A549 (cell line): ENCODE data around the gene TTLL11. TPM values are rescaled to one million over a fixed set of nuclear protein-coding genes. Genes with fewer than 3 reads are reported as not detected.

Source experiments
- ATAC-seq, 2 experiments: fragments of 200-7000 bp in 1 of 2; fragments of >200 bp in 1 of 2; cut with Nextera tagmentation in 1 of 2; cut with Tn5 transposase in 1 of 2; 3 replicates each; pipeline versions ENCODE4 v1.8.0 to v1.9.1; 2018 to 2020; ENCODE audit warnings: mild to moderate bottlenecking in 1 of 2, moderate library complexity in 1 of 2
- CTCF ChIA-PET: fragments of 300-600 bp; sonication (Branson Sonifier 250); formaldehyde crosslinking; extraction: SDS; loops from one replicate; lab custom pipeline; 2021; ENCODE audit warnings: antibody characterized with exemption, inconsistent platforms; lab: Yijun Ruan, JAX
- POLR2A ChIA-PET: fragments of 350-600 bp; formaldehyde crosslinking; extraction: SDS; loops from one replicate; lab custom pipeline; 2021; ENCODE audit warnings: antibody characterized with exemption, inconsistent platforms; lab: Yijun Ruan, JAX
- DNase-seq, 2 experiments: peaks; one replicate each; pipeline versions ENCODE4 v3.0.0 to v3.0.0-alpha.2; 2011 to 2016; ENCODE audit warnings: low read depth in 1 of 2, low spot score in 1 of 2
- FAIRE-seq: peaks from 2 replicates; lab custom pipeline; 2011; peaks lifted over from hg19 to GRCh38; lab: Jason Lieb, UNC
- H3K27ac ChIP-seq, 2 experiments: fragments of >200 bp; sonication (Bioruptor Twin); formaldehyde crosslinking; 3 replicates each; pipeline ENCODE4 v1.5.1; 2016 to 2017
- H3K4me1 ChIP-seq: fragments of >200 bp; sonication (Bioruptor Twin); formaldehyde crosslinking; 3 replicates; pipeline ENCODE4 v1.6.1; 2016
- H3K4me2 ChIP-seq: fragments of >200 bp; sonication (Bioruptor Twin); formaldehyde crosslinking; 3 replicates; pipeline ENCODE4 v1.6.1; 2016
- H3K4me3 ChIP-seq: fragments of >200 bp; sonication (Bioruptor Twin); formaldehyde crosslinking; 3 replicates; pipeline ENCODE4 v1.5.1; 2016
- H3K9me3 ChIP-seq: fragments of >200 bp; sonication (Bioruptor Twin); formaldehyde crosslinking; 3 replicates; pipeline ENCODE4 v1.6.1; 2016
- CEBPB ChIP-seq, 2 experiments: fragments of >200 bp in 1 of 2; sonication (Bioruptor Twin) in 1 of 2; formaldehyde crosslinking in 1 of 2; IDR thresholded peaks; 2 replicates each; pipeline ENCODE4 v1.6.1; 2012 to 2016
- EHF ChIP-seq: fragments of 250-450 bp; sonication (Bioruptor Pico); IDR thresholded peaks from 2 replicates; pipeline ENCODE4 v1.5.0; 2020; ENCODE audit warnings: mild to moderate bottlenecking
- EHMT2 ChIP-seq: fragments of 200-600 bp; sonication (generic); IDR thresholded peaks from 2 replicates; pipeline ENCODE4 v1.6.1; 2016; ENCODE audit warnings: antibody characterized with exemption, low read depth, mild to moderate bottlenecking, moderate library complexity
- EP300 ChIP-seq, 2 experiments: fragments of >200 bp; sonication (Bioruptor Twin); formaldehyde crosslinking; IDR thresholded peaks; 2 replicates in 1 of 2; 3 replicates in 1 of 2; pipeline ENCODE4 v1.6.1; 2016 to 2017
- ESRRA ChIP-seq: fragments of 150-350 bp; IDR thresholded peaks from 2 replicates; pipeline ENCODE4 v1.6.1; 2014; ENCODE audit warnings: mild to moderate bottlenecking, low read length, borderline replicate concordance
- GATA3 ChIP-seq: IDR thresholded peaks from 2 replicates; pipeline ENCODE4 v1.6.1; 2012; ENCODE audit warnings: borderline replicate concordance
- HEYL ChIP-seq: fragments of 250-450 bp; sonication (Bioruptor Pico); IDR thresholded peaks from 2 replicates; pipeline ENCODE4 v1.8.0; 2021; ENCODE audit warnings: mild to moderate bottlenecking, moderate library complexity
- HOXB13 ChIP-seq: fragments of 250-450 bp; sonication (Bioruptor Pico); IDR thresholded peaks from 2 replicates; pipeline ENCODE4 v1.5.0; 2020; ENCODE audit warnings: low read depth, mild to moderate bottlenecking, moderate library complexity
- JUN ChIP-seq, 2 experiments: fragments of >200 bp; sonication (Bioruptor Twin); formaldehyde crosslinking; IDR thresholded peaks; 2 replicates in 1 of 2; 3 replicates in 1 of 2; pipeline ENCODE4 v1.6.1; 2016 to 2017
- MAZ ChIP-seq: fragments of 150-350 bp; IDR thresholded peaks from 2 replicates; pipeline ENCODE4 v1.6.1; 2014; ENCODE audit warnings: antibody characterized with exemption, low read depth, low read length, borderline replicate concordance
- MYC ChIP-seq: IDR thresholded peaks from 2 replicates; pipeline ENCODE4 v1.6.1; 2012; ENCODE audit warnings: mild to moderate bottlenecking, inconsistent platforms, low read length, improper control_type of control experiment, borderline replicate concordance
- PHF8 ChIP-seq: fragments of 200-600 bp; sonication (generic); IDR thresholded peaks from 2 replicates; pipeline ENCODE4 v1.6.1; 2016; ENCODE audit warnings: low read depth, mild to moderate bottlenecking, antibody characterized with exemption, moderate library complexity, borderline replicate concordance
- POLR2A ChIP-seq: IDR thresholded peaks from 2 replicates; pipeline ENCODE4 v1.6.1; 2012; ENCODE audit warnings: mild to moderate bottlenecking, low read length
- RAD21 ChIP-seq, 2 experiments: fragments of >200 bp in 1 of 2; sonication (Bioruptor Twin) in 1 of 2; formaldehyde crosslinking in 1 of 2; IDR thresholded peaks in 1 of 2; conservative IDR thresholded peaks in 1 of 2; 2 replicates in 1 of 2; 3 replicates in 1 of 2; pipeline ENCODE4 v1.6.1; 2012 to 2018; ENCODE audit warnings: inconsistent platforms in 1 of 2
- RARB ChIP-seq: fragments of 250-450 bp; sonication (Bioruptor Pico); IDR thresholded peaks from 2 replicates; pipeline ENCODE4 v1.8.0; 2021; ENCODE audit warnings: mild to moderate bottlenecking, moderate library complexity
- RFX5 ChIP-seq: fragments of 450-650 bp; IDR thresholded peaks from 2 replicates; pipeline ENCODE4 v1.7.1; 2014; ENCODE audit warnings: antibody characterized with exemption, mild to moderate bottlenecking, moderate library complexity
- RNF2 ChIP-seq: fragments of 200-600 bp; sonication (generic); IDR thresholded peaks from 2 replicates; pipeline ENCODE4 v1.6.1; 2016; ENCODE audit warnings: low read depth, mild to moderate bottlenecking, antibody characterized with exemption, moderate library complexity, borderline replicate concordance
- SMC3 ChIP-seq: fragments of >200 bp; sonication (Bioruptor Twin); formaldehyde crosslinking; IDR thresholded peaks from 3 replicates; pipeline ENCODE4 v1.6.1; 2018; ENCODE audit warnings: inconsistent platforms
- TP53 ChIP-seq: fragments of 250-450 bp; sonication (Bioruptor Pico); IDR thresholded peaks from 2 replicates; pipeline ENCODE4 v1.5.0; 2021; ENCODE audit warnings: mild to moderate bottlenecking, moderate library complexity
- ZC3H11A ChIP-seq: fragments of 450-650 bp; IDR thresholded peaks from 2 replicates; pipeline ENCODE4 v1.6.1; 2014; ENCODE audit warnings: antibody characterized with exemption, mild to moderate bottlenecking
- ZFP36 ChIP-seq: fragments of 450-650 bp; IDR thresholded peaks from 2 replicates; pipeline ENCODE4 v1.6.1; 2014; ENCODE audit warnings: borderline replicate concordance; ENCODE audit not compliant: partially characterized antibody
- ZNF302 ChIP-seq: fragments of 250-450 bp; sonication (Bioruptor Pico); IDR thresholded peaks from 2 replicates; pipeline ENCODE4 v1.9.0; 2021; ENCODE audit warnings: inconsistent platforms, mild to moderate bottlenecking, moderate library complexity
- ZSCAN20 ChIP-seq: fragments of 250-450 bp; sonication (Bioruptor Pico); IDR thresholded peaks from 2 replicates; pipeline ENCODE4 v1.8.0; 2022; ENCODE audit warnings: mild to moderate bottlenecking, moderate library complexity
- WGBS: methylation state at CpG from one replicate; pipeline ENCODE4 v1.1.6; 2017; ENCODE audit errors: missing lambda C conversion rate; 5-methylcytosine and 5-hydroxymethylcytosine counted together
- polyA plus RNA-seq, 4 experiments: library from polyadenylated mRNA; depleted of rRNA in 3 of 4; stranded (reverse); fragments of >200 nt; fragmentation: RNase III in 1 of 4; extraction: RNeasy Plus Mini Kit Qiagen cat#74134 plus additional on column Dnase treatment in 1 of 4; gene quantifications; 2 replicates in 3 of 4; 3 replicates in 1 of 4; pipeline ENCODE4 v1.2.3, GENCODE V29; 2011 to 2017
- TF ChIP-seq, protein P1 (sequence below): fragments of 250-450 bp; sonication (Bioruptor Pico); IDR thresholded peaks from 2 replicates; pipeline ENCODE4 v1.5.0; 2021; ENCODE audit warnings: mild to moderate bottlenecking, moderate library complexity, borderline replicate concordance
- TF ChIP-seq, protein P2 (sequence below): fragments of >200 bp; sonication (Bioruptor Twin); formaldehyde crosslinking; IDR thresholded peaks from 3 replicates; pipeline ENCODE4 v1.5.1; 2016
- TF ChIP-seq, protein P3 (sequence below): fragments of 450-650 bp; IDR thresholded peaks from 2 replicates; pipeline ENCODE4 v1.6.1; 2014; ENCODE audit warnings: antibody characterized with exemption
- TF ChIP-seq, protein P4 (sequence below): fragments of 150-350 bp; IDR thresholded peaks from 2 replicates; pipeline ENCODE4 v1.6.1; 2014; ENCODE audit warnings: low read depth, mild to moderate bottlenecking, low read length
- TF ChIP-seq, protein P5 (sequence below): fragments of >200 bp; sonication (Bioruptor Twin); formaldehyde crosslinking; IDR thresholded peaks from 3 replicates; pipeline ENCODE4 v1.6.1; 2016

TTLL11 gene
- polyA plus RNA-seq, 2 of the 4 experiments (the other 2 are of a cell fraction): 1.8 to 2.6 TPM

DNA sequence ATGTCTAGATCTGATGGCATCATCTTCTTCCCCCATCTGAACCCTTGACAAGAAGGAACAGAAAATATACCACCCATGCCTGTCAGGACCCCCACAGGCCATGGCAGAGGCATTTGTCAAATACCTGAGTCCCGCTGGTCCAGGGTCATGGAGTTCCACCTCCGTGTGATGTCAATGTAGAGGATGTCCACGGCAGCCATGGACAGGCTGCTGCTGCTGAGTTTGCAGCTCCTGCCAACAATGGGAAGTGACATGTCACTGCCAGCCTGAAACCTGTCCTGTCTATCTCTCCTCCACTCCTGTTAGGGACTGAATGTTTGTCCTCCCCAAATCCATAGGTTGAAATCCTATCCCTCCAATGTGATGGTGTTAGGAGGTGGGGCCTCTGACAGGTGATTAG is 232.9 kb downstream of the TTLL11 start:
- Histone ChIP-seq H3K27ac (no peak overlapping the region), H3K4me2 (no peak overlapping the region), H3K4me3 (no peak overlapping the region), H3K4me1 (no peaks in the 10 kb centered on the region), H3K9me3 (no peaks in the 10 kb centered on the region)
- 80% methylated on average over 3 of the region's 3 CpGs for WGBS
- FAIRE-seq (no peak), ATAC-seq (no peak), DNase-seq (no peak)
- TF ChIP-seq ZNF302 (CRISPR knock-in tag) (no peak), PHF8 (no peak), MYC (no peak), HOXB13 (CRISPR knock-in tag) (no peak), GATA3 (no peak), ZFP36 (no peak), MAZ (no peak), JUN (IDR thresholded peaks at IDR 0.05) (no peak), ZC3H11A (no peak), TP53 (CRISPR knock-in tag) (no peak), CEBPB (IDR thresholded peaks at IDR 0.05) (no peak), EP300 (IDR thresholded peaks at IDR 0.05) (no peak), EHMT2 (no peak), SMC3 (no peak), ESRRA (no peak)
- TF ChIP-seq, protein P1, sequence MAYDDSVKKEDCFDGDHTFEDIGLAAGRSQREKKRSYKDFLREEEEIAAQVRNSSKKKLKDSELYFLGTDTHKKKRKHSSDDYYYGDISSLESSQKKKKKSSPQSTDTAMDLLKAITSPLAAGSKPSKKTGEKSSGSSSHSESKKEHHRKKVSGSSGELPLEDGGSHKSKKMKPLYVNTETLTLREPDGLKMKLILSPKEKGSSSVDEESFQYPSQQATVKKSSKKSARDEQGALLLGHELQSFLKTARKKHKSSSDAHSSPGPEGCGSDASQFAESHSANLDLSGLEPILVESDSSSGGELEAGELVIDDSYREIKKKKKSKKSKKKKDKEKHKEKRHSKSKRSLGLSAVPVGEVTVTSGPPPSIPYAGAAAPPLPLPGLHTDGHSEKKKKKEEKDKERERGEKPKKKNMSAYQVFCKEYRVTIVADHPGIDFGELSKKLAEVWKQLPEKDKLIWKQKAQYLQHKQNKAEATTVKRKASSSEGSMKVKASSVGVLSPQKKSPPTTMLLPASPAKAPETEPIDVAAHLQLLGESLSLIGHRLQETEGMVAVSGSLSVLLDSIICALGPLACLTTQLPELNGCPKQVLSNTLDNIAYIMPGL: no peak
- TF ChIP-seq, protein P2, sequence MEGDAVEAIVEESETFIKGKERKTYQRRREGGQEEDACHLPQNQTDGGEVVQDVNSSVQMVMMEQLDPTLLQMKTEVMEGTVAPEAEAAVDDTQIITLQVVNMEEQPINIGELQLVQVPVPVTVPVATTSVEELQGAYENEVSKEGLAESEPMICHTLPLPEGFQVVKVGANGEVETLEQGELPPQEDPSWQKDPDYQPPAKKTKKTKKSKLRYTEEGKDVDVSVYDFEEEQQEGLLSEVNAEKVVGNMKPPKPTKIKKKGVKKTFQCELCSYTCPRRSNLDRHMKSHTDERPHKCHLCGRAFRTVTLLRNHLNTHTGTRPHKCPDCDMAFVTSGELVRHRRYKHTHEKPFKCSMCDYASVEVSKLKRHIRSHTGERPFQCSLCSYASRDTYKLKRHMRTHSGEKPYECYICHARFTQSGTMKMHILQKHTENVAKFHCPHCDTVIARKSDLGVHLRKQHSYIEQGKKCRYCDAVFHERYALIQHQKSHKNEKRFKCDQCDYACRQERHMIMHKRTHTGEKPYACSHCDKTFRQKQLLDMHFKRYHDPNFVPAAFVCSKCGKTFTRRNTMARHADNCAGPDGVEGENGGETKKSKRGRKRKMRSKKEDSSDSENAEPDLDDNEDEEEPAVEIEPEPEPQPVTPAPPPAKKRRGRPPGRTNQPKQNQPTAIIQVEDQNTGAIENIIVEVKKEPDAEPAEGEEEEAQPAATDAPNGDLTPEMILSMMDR: no peak
- TF ChIP-seq, protein P3, sequence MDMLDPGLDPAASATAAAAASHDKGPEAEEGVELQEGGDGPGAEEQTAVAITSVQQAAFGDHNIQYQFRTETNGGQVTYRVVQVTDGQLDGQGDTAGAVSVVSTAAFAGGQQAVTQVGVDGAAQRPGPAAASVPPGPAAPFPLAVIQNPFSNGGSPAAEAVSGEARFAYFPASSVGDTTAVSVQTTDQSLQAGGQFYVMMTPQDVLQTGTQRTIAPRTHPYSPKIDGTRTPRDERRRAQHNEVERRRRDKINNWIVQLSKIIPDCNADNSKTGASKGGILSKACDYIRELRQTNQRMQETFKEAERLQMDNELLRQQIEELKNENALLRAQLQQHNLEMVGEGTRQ: no peak
- TF ChIP-seq, protein P4, sequence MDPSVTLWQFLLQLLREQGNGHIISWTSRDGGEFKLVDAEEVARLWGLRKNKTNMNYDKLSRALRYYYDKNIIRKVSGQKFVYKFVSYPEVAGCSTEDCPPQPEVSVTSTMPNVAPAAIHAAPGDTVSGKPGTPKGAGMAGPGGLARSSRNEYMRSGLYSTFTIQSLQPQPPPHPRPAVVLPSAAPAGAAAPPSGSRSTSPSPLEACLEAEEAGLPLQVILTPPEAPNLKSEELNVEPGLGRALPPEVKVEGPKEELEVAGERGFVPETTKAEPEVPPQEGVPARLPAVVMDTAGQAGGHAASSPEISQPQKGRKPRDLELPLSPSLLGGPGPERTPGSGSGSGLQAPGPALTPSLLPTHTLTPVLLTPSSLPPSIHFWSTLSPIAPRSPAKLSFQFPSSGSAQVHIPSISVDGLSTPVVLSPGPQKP: no peak
- CTCF ChIA-PET: interaction anchor here (0.9 to 1.6 kb wide), 4 partner anchors 17 to 314 kb away, joined by 3 to 5 read pairs (median 4); no protein-coding TSS in a partner anchor
- POLR2A ChIA-PET: no interaction called here

DNA sequence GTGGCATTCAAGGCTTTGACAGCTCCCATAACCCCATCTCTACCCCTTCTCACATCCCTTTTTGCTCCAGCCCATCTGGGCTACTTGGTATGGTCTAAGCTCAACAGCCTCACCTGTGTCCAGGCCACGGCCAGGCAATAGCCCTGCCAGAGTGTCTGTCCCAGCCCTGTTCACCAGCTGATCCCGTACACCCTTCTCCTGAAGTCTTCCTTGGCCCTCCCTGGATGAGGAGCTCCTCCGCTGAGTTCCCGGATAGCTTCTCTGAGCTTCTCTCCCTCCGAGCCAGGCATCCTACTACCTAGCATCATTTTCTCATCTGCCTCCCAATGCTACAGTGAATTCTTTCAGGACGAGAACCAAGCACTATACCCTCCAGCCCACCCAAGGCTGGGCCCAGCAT is 233.5 kb downstream of the TTLL11 start:
- H3K4me3 ChIP-seq: no peak overlapping the region
- DNase-seq (no peak), ATAC-seq (no peak), FAIRE-seq (no peak)
- no peak overlapping the region for H3K4me2 ChIP-seq
- H3K4me1 ChIP-seq: no peaks in the 10 kb centered on the region
- POLR2A ChIA-PET: no interaction called here
- TF ChIP-seq HEYL (CRISPR knock-in tag) (no peak), ZNF302 (CRISPR knock-in tag) (no peak), EHF (CRISPR knock-in tag) (no peak), ZSCAN20 (no peak), POLR2A (no peak), RARB (CRISPR knock-in tag) (no peak), RNF2 (no peak), ZC3H11A (no peak), RAD21 (conservative IDR thresholded peaks at IDR 0.05 in 1 of 2, IDR thresholded peaks at IDR 0.05 in 1 of 2) (no peak), RFX5 (no peak), MYC (no peak)
- TF ChIP-seq, protein P5, sequence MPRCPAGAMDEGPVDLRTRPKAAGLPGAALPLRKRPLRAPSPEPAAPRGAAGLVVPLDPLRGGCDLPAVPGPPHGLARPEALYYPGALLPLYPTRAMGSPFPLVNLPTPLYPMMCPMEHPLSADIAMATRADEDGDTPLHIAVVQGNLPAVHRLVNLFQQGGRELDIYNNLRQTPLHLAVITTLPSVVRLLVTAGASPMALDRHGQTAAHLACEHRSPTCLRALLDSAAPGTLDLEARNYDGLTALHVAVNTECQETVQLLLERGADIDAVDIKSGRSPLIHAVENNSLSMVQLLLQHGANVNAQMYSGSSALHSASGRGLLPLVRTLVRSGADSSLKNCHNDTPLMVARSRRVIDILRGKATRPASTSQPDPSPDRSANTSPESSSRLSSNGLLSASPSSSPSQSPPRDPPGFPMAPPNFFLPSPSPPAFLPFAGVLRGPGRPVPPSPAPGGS: no peak
- H3K9me3 ChIP-seq: no peaks in the 10 kb centered on the region
- WGBS: 61% methylated on average over 6 of the region's 6 CpGs
- H3K27ac ChIP-seq: no peak overlapping the region
- CTCF ChIA-PET: interaction anchor here (1.2 to 1.6 kb wide), 3 partner anchors 28 to 314 kb away, joined by 3 to 4 read pairs (median 3); no protein-coding TSS in a partner anchor
